ENCODE results near the gene THBS2. TPM values are rescaled to one million over a fixed set of nuclear protein-coding genes. Genes with fewer than 3 reads are reported as not detected.

THBS2 gene
- total and polyA plus RNA-seq, 2 of the 4 experiments (the other 2 are of a cell fraction), result 97.3 to 113 TPM

DNA sequence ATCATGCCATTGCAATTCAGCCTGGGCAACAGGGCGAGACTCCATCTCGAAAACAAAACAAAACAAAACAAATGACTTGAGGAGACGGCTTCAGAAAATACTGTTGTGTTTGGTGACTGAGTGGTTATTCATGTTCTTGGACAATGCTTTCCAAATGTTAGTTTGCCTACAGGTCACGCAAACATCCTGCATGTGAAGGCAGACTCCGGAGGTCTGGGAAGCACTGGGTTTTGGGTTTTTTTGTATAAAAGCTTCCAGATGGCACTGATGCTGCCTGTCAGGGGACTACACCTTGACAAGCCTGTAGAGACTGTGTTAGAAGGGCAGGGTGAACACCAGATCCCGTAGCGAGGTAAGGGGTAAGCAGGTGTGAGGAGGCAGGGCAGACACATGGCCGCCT, 81.7 kb downstream of the THBS2 start:
- in situ Hi-C loops (cut with MboI; ENCODE audit: low sequenced_read_pairs) (no loop called here), dilution Hi-C loops (cut with HindIII; ENCODE audit: low sequenced_read_pairs, unreplicated experiment) (no loop called here), intact Hi-C loops (cut with micrococcal nuclease) (no loop called here)
- DNase-seq, result peak; percentile 22
- no peak overlapping the region for H2AK9ac ChIP-seq (replicated peaks; ENCODE audit: low read depth, low read length, poor library complexity)
- H3K4me1 ChIP-seq (ENCODE audit: control insufficient read depth, insufficient read depth, low read length), result peaks cover 16% of the 10 kb centered on the region
- H2BK15ac ChIP-seq (ENCODE audit: low read depth, low read length), result peak overlapping the region; percentile 52; the same call in 2 of the 3 replicates
- H3K18ac ChIP-seq (ENCODE audit: low read depth, low read length), result peak overlapping the region; percentile 77
- H3K36me3 ChIP-seq (ENCODE audit: control insufficient read depth, insufficient read depth, low read length), result no peaks in the 10 kb centered on the region
- ChIA-PET CTCF (no interaction called here), POLR2A (ENCODE audit: unreplicated experiment) (no interaction called here)
- no peak overlapping the region for H3K4me3 ChIP-seq (ENCODE audit: insufficient read depth, low read depth, low read length)
- peak overlapping the region; percentile 74 for H2BK5ac ChIP-seq (ENCODE audit: low read depth, low read length, poor library complexity, severe bottlenecking)
- peak overlapping the region; percentile 82 to 89; a peak in 3 of 4 replicates for H4K8ac ChIP-seq (ENCODE audit: low read depth in 2 of 2, low read length in 2 of 2)
- H2BK20ac ChIP-seq (ENCODE audit: low read depth, low read length), result peak overlapping the region; percentile 92
- peak overlapping the region; percentile 90 for H3K4ac ChIP-seq (ENCODE audit: low read depth, low read length)
- no peaks in the 10 kb centered on the region for H3K27me3 ChIP-seq (ENCODE audit: control insufficient read depth, insufficient read depth, low read length)
- peak overlapping the region; percentile 87 for H2BK120ac ChIP-seq (ENCODE audit: low read depth, low read length)
- peak overlapping the region; percentile 38; the same call in 1 of the 2 replicates for H3K23ac ChIP-seq (ENCODE audit: low read depth, low read length)
- H2AK5ac ChIP-seq (ENCODE audit: low read depth, low read length), result peak overlapping the region; percentile 87; the same call in 1 of the 2 replicates
- H3K9me3 ChIP-seq (ENCODE audit: control insufficient read depth, insufficient read depth, low read length), result no peaks in the 10 kb centered on the region
- H3K27ac ChIP-seq (ENCODE audit: insufficient read depth, low read length), result peak overlapping the region; percentile 36; the same call in 1 of the 2 replicates
- H2AFZ ChIP-seq (replicated peaks; ENCODE audit: low read length, poor library complexity), result peak overlapping the region; percentile 15
- WGBS, 2 experiments (ENCODE audit: extremely low coverage in 2 of 2, insufficient read length in 1 of 2), result 92% methylated on average over 3 of the region's 8 CpGs; no CpG with 5 or more reads in 1 of the 2 experiments
- H3K14ac ChIP-seq (replicated peaks; ENCODE audit: low read depth, low read length), result 0 out of 2 replicates have a peak overlapping the region, but pooled peaks have one; percentile 81
- no TSS peak for BruUV-seq (replicated peaks)
- peak overlapping the region; percentile 88 for H4K91ac ChIP-seq (ENCODE audit: insufficient read depth, low read depth, low read length)
- no peak overlapping the region for H3K4me2 ChIP-seq (ENCODE audit: low read depth, low read length)
- peaks cover 3% of the 10 kb centered on the region; the same call in 1 of the 2 replicates for H3K9me1 ChIP-seq (ENCODE audit: insufficient read depth, low read length)
- no peak for TF ChIP-seq CEBPB (IDR thresholded peaks at IDR 0.05; ENCODE audit: low read depth, low read length)
- TF ChIP-seq CHD1 (IDR thresholded peaks at IDR 0.05; ENCODE audit: low read depth, low read length), result no peak
- no peak for TF ChIP-seq RCOR1 (IDR thresholded peaks at IDR 0.05; ENCODE audit: insufficient replicate concordance, low read length)
- TF ChIP-seq RAD21 (IDR thresholded peaks at IDR 0.05; ENCODE audit: low read length), result no peak
- TF ChIP-seq POLR2A (IDR thresholded peaks at IDR 0.05; ENCODE audit: low read depth, low read length), result no peak
- TF ChIP-seq, protein P1, sequence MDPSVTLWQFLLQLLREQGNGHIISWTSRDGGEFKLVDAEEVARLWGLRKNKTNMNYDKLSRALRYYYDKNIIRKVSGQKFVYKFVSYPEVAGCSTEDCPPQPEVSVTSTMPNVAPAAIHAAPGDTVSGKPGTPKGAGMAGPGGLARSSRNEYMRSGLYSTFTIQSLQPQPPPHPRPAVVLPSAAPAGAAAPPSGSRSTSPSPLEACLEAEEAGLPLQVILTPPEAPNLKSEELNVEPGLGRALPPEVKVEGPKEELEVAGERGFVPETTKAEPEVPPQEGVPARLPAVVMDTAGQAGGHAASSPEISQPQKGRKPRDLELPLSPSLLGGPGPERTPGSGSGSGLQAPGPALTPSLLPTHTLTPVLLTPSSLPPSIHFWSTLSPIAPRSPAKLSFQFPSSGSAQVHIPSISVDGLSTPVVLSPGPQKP (IDR thresholded peaks at IDR 0.05; ENCODE audit: borderline replicate concordance, low read depth, low read length), result no peak
- TF ChIP-seq FOS (IDR thresholded peaks at IDR 0.05; ENCODE audit: low read depth, low read length), result no peak
- TF ChIP-seq BHLHE40 (IDR thresholded peaks at IDR 0.05; ENCODE audit: low read depth, low read length), result no peak
- TF ChIP-seq RFX5 (IDR thresholded peaks at IDR 0.05; ENCODE audit: low read depth, low read length), result no peak
- no peak for TF ChIP-seq NFE2L2 (IDR thresholded peaks at IDR 0.05; ENCODE audit: low read depth, low read length)
- H3K9ac ChIP-seq (ENCODE audit: low read depth, low read length), result no peak overlapping the region
- H4K20me1 ChIP-seq (ENCODE audit: insufficient read depth, low read length), result no peaks in the 10 kb centered on the region
- no peak overlapping the region for H3K56ac ChIP-seq (ENCODE audit: extremely low read depth, insufficient read depth, low read length)
- ATAC-seq (ENCODE audit: low read depth), result no peak
- peaks cover 10 to 36% of the 10 kb centered on the region in 2 experiments; a peak in 3 of 4 replicates for H3K79me1 ChIP-seq (ENCODE audit: low read depth in 1 of 2, low read length in 2 of 2)
- peak overlapping the region; percentile 80; the same call in 1 of the 2 replicates for H4K5ac ChIP-seq (ENCODE audit: low read depth, low read length)
